Measurements from ENCODE around the gene SUMO3.

DNA sequence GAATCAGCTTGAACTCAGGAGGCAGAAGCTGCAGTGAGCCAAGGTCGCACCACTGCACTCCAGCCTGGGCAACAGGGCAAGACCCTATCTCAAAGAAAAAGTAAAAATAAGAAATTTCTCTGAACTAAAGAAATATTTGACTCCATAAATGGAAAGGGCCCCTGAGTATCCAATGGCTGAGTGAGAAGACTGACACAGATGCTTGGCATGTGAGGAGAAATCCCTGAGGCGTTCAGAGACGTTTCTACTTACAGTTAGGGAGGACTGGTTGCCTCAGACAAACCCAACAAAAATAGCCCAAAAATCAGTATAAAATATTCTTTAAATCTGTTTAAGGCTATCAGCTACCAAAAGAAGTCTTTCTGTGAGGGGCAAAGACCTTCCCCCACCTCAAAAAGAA, 3.0 kb upstream of the SUMO3 start:
- TF ChIP-seq POLR2A (IDR thresholded peaks at IDR 0.05; ENCODE audit: low read length) (no peak), GATA1 (IDR thresholded peaks at IDR 0.05; ENCODE audit: low read depth, low read length) (no peak)

All from erythroblast (primary cell).